SKM-1 treated with dmso at 0.1 percent for 144 hours (cell line): ENCODE measurements around the gene PTPN1.
"Not testable (repeated sequence)": the region's sequence is repeated elsewhere in the genome, so short reads cannot be mapped to it uniquely, and the experiment has no call there.

Source experiments
- DNase-seq: peaks from one replicate; lab custom pipeline; 2025; ENCODE audit not compliant: unreplicated experiment; lab: John Stamatoyannopoulos, UW

The PTPN1 gene

GRCh38 chr20:50587291-50587961 is 77.2 kb downstream of the PTPN1 start:
- DNase-seq = no peak

GRCh38 chr20:50588034-50588736 is 78.0 kb downstream of the PTPN1 start:
- DNase-seq = peak; percentile 39

GRCh38 chr20:50589548-50590347 is 79.6 kb downstream of the PTPN1 start:
- DNase-seq = no peak

- no peak for DNase-seq
These were observed 80.1 kb downstream of the PTPN1 start for GRCh38 chr20:50590348-50590664.

GRCh38 chr20:50591233-50591852 is 81.2 kb downstream of the PTPN1 start:
- no peak for DNase-seq

GRCh38 chr20:50592282-50593004 is 82.3 kb downstream of the PTPN1 start:
- no peak for DNase-seq

GRCh38 chr20:50593005-50593335 is 82.8 kb downstream of the PTPN1 start:
- DNase-seq = no peak

- no peak for DNase-seq
These were observed 84.0 kb downstream of the PTPN1 start for GRCh38 chr20:50594231-50594590.

GRCh38 chr20:50594591-50595432 is 84.6 kb downstream of the PTPN1 start:
- no peak for DNase-seq

- no peak for DNase-seq
These were observed 85.3 kb downstream of the PTPN1 start for GRCh38 chr20:50595433-50595895.

- no peak for DNase-seq
These were observed 86.0 kb downstream of the PTPN1 start for GRCh38 chr20:50595988-50596693.

- no peak for DNase-seq
These were observed 86.5 kb downstream of the PTPN1 start for GRCh38 chr20:50596694-50597021.

- DNase-seq = no peak
These were observed 87.3 kb downstream of the PTPN1 start for GRCh38 chr20:50597406-50597969.

GRCh38 chr20:50598074-50598473 is 87.9 kb downstream of the PTPN1 start:
- DNase-seq = no peak

- not testable (repeated sequence) for DNase-seq
These were observed 88.6 kb downstream of the PTPN1 start for GRCh38 chr20:50598768-50599167.

GRCh38 chr20:50600281-50600895 is 90.2 kb downstream of the PTPN1 start:
- no peak for DNase-seq

GRCh38 chr20:50601511-50602431 is 91.6 kb downstream of the PTPN1 start:
- no peak for DNase-seq
